Measurements from ENCODE around the gene GLP1R.

Gene GLP1R

DNA sequence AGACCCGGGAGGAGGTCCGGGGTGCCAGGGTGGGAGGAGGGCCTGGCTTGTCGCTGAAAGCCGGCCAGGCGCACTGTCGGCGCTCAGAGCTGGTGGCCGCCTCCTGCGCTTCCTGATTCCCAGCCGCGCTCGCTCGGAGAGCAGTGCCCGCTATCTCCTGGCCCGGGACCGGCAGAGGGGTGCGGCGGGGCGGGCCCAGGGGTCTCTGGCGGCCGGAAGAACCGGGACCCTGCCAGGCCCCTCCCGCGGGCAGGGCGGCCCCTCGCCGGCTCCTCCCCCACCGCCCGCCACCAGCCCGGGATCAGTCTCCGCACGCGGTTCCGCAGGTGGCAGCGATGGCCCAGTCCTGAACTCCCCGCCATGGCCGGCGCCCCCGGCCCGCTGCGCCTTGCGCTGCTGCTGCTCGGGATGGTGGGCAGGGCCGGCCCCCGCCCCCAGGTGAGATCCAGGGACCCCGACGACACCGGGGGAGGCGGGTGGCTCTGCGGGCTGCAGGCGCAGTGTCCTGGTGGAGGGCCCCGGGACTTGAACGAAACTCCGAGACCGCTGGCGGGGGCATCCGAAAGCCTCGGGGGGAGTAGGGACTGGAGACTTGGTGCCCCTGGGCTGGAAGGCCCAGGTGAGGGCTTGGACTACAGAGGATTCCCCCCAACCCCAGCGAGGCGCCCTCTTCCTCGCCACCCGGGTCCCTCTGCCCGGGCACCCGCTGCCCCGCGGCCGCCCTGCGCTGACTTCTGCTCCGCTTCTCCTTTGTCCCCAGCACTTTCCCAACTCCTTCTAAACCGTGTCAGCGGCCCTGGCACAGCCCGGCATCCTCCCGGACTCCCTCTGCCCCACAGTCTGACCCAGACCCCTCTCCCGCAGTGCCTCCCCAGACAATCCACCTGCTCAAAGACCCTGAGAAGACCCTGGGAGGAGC, at the start of gene GLP1R:
Gene GLP1R (plus strand): TSS at position 301 of the 919 bp plus-strand sequence. CDS start 60 bp downstream, at position 361.
- DNase-seq (ENCODE audit: low read depth in 2 of 2) = no peak

DNA sequence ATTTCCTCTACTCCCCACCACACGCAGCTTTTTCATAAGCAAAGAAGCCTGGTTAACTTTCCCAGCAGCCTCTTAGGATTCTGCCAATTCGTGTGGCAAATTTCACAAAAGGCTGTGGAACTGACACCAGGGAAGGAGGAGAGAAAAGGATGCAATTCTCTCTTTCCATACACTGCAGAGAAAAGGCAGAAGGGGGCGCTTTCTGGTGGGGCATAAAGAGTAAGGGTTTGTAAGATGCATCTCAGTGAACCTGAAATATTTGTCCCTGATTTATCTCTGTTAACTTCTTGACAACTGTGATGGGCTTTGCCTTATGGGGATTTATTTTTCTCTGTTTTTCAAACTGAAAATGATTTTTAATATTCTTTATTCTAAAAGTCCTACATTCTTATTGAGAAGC, 45.5 kb upstream of the GLP1R start:
- no peak for DNase-seq (ENCODE audit: low read depth in 2 of 2)

DNA sequence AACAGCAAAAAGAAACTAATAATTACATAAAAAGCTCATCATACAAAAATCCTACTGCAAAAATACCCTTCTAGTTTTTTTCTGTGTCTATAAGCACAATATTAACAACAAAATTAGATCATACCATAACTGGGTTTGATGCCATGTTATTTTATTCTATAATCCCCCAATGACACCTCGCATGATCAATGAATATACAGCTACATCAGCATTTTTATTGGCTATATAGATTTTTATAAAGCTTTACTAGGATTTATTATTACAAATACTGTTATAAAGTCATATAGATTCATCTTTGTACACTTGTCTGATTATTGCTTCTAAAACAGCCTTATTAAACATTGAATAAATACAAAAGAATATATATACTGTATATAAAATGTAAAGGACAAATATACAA, 45.1 kb upstream of the GLP1R start:
- no peak for DNase-seq (ENCODE audit: low read depth in 2 of 2)

DNA sequence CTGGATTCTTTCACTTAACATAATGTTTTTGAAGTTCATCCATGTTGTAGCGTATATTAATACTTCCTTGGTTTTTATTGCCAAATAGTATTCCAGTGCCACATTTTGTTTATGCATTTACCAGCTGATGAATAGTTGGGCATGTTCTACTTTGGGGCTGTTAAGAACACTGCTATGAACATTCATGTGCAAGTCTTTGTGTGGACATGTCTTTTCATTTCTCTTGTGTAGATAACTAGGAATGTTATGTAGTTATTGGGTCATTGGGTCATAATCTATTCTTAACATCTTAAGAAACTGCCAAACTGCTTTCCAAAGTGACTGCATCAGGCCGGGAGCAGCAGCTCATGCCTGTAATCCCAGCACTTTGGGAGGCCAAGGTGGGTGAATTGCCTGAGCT, 43.8 kb upstream of the GLP1R start:
- no peak for DNase-seq (ENCODE audit: low read depth in 2 of 2)

DNA sequence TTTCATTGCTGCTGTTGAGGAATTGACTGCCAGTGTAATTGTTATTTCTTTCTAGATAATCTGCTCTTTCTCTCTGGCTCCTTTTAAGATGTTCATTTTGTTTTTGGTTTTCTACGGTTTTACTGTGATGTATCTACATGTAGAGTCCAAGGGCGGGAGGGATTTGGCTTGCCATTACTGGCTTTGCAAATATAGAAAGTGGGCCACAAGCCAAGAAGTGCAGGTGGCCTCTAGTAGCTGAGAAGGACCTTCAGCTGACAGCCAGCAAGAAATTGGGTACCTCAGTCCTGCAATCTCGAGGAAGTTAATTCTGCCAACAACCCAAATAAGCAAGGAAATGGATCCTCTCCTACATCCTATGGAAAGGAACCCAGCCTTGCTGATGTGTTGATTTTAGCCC, 42.8 kb upstream of the GLP1R start:
- no peak for DNase-seq (ENCODE audit: low read depth in 2 of 2)

DNA sequence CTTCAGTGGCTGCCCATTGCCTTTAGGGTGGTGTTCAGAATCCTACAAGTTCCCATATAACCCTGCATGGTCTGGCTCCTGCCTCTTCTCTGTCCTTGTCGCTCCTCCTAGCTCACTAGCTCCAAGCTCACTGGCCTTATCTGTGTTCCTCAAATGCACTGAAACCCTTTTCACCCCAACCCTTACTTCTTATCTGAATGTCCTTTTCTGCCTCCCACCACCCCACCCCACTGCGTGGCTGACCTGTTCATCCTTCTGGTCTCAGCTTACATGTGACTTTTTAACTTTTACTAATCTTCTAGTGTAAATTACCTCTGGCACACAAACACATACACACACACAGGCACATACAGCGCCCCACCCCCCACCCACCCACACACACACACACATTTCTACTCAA, 41.0 kb upstream of the GLP1R start:
- DNase-seq (ENCODE audit: low read depth in 2 of 2) = no peak

DNA sequence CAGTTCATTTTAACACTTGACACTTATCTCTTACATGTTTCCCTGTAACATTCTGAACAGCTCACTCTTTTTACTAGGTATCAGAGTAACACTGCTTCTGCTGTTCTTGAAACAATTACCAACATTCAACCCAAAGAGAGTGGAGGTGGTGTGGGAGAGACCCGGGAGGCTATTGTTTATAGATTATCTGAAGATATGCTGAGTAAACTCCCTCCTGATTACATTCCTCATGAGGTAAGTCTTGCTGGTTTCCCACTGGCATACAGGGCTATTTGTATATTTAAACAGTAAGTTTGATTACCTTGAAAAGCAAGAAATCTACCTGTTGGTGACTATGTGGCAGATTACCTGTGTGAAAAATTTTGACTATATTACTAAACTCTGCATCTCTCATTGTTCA, 39.8 kb upstream of the GLP1R start:
- no peak for DNase-seq (ENCODE audit: low read depth in 2 of 2)

DNA sequence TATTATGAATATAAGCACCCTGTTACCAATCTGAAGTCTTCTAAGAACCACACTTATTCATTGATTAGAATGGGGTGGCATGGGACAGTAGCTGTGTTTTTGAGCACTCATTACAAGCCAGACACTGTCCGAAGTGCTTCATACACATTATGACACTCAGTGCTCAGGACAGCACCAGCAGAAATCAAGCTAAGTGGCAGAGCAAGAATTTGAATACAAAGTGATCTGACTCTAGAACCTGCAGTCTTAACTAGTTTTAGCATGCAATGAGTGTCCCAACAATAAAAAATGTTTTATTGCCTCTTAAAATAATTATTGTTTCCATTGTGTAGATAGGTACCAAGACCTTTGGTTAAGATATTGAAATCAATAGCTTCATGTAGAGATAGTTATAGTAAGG, 39.1 kb upstream of the GLP1R start:
- no peak for DNase-seq (ENCODE audit: low read depth in 2 of 2)

DNA sequence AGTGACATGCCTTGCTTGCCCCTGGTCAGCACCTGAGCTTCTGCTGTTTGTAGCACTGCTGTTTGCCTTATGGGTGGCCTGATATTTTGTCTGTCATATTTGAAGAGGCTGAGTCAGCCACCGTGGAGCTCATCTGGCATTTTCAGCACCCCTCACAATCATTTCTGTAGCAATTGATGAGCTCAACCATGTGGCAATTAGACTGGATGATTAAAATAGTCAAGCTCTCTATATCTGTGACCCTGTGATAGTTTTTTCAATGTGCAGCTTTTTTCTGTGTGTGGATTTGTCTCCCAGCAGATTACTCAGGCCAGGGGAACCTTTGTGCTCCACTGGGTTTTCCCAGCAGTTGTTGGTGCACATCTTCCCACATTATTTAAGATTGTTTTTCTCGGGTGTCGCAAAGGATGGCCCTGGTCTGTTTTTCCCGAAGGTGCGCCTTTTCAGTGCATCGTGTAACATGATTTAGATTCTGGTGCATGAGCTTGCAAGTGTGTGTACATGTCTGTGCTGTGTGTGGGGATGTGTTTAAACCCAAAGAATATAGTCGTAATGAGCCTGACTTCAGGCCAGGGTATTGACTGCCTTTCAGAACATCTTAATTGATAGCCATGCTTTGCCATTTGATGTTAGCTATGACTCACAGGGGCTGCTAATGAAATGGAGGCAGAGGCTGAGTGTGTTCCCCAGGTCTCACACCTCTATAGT, 31.6 kb upstream of the GLP1R start:
- no peak for DNase-seq (ENCODE audit: low read depth in 2 of 2)

DNA sequence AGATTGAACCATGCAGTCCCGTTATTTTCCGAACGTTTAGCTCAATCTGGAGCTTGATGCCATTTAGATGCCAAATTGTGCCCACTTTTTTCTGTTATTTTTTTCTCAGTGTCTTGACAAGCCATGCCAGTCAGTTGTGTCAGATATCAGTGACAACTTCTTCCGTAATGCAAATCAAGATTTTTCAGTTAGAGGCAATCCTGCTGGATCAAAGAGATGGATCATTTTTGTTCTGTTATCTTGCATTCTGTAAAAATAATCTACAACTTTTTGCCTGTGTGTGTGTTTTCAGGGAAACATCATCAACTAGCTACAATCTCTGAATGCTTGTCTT, 31.1 kb upstream of the GLP1R start:
- no peak for DNase-seq (ENCODE audit: low read depth in 2 of 2)

DNA sequence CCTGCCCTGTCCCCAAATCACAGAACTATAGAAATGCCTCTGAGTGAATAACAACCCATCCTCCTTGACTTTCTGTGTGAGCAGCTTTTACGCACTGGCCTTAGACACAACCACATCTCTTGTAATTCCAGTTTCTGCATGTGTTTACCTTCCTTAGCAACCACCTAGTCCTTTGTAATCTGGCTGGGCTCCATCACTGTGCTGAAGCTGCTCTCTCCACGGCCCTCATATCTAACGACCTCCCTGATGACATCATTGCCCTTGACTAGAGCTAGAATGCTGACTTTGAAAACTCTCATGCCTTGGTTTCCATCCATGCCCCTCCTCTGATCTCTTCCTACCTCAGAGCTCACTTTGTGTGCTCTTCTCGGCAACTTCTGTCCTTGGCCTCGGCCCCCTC, 30.5 kb upstream of the GLP1R start:
- DNase-seq (ENCODE audit: low read depth in 2 of 2) = no peak

DNA sequence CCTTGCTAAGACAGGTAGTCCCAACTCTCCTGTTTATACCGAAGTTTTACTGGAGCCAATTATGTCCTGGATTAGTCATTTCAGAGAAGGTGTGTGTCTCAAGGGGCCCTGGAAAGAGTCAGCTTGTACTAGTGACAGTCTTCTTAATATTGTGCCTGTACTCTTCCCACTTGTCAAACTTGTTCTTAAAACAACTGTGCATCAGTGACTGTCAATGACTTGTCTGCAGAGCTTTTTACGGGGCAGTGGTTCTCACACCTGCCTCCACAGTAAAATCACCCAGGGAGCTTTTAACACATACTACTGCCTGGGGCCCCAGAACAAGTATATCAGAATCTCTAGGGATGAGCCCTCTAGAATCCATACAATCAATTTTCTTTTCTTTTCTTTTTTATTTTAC, 28.4 kb upstream of the GLP1R start:
- DNase-seq (ENCODE audit: low read depth in 2 of 2) = no peak

DNA sequence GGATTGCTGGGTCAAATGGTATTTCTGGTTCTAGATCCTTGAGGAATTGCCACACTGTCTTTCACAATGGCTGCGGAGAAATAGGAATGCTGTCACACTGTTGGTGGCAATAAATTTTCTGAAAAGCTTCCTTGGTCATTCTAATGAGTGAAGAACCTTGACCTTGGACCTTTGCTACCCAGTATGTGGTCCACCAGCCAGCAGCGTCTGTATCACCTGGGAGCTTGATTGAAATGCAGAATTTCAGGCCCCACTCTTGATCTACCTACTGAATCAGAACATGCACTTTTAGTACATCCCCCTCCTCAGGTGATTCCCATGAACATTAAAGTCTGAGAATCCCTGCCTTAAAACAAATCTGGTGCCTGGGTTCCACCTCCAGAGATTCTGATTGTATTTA, 27.5 kb upstream of the GLP1R start:
- no peak for DNase-seq (ENCODE audit: low read depth in 2 of 2)

DNA sequence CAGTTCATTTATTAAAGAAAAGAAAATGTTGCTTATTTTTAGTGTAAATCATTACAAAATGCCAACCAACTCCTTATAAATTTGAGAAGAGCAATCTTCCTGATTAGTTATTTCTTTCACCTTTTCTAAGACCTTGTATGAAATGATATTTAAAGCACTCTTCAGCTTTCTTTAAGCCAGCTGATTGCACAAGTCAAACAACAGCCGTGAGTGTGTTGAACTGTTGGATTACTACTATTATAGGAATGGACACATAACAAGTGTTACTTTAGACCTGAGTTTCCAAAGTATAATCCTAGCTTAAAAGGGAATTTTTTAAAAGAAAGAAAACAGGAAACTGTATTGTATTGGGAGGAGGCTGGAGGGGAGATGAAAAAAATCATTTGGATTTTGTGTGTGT, 26.8 kb upstream of the GLP1R start:
- DNase-seq (ENCODE audit: low read depth in 2 of 2) = no peak

DNA sequence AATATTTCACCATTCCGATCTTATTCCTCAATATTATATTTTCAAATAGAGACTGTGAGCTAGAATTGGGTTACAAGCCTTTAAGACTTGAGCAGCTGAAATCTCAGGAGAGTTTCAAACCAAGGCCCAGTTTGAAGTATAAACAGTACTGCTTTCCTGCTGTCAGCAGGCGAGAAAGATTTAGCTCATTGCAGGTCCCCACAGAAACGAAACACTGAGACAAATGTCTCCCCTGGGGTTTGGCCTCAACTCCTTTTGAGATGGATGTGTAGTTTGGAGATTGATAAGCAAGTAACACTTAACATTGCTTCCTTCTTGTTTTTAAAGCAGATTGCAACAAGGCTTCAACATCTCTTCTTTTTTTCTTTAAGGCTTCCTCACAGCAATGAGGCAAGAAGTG, 22.4 kb upstream of the GLP1R start:
- no peak for DNase-seq (ENCODE audit: low read depth in 2 of 2)

DNA sequence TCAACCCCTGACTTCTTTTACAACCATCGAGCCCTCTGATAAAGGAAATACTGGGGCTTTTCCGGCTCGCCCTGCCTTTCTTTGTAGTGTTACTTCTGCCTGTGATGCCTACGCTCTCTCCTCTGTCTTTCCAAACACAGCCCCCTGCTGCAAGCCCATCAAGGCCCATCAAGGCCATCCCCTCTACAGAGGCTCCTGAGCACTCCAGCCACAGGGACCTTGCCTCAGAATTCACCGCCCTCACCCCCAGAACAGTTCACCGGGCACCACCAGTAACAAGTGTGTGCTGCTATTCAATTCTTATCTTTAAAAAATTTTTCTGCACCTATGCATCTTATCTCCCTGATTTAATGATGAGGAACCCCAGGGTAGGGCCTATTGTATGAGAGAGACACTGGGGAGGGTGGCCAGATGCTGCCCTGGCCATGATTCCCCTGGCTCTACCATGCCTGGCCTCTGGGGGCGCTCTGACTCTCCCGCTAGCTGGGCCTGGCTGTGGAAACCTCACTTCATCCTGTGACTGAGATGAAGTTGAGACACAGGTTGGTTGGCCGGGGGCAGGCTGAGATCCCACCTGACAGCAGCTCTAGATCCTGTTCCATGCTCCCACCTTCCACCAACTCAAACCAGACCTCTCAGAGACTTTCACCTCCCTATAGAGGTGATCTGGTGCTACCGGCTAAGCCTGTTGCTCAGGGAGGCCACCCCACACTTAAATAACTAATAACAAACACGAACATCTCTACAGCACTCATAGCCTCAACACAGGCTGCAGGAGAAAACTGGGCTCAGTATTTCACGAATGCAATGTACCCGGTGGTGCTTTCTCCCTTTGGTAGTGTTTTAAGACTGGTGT, 19.2 kb upstream of the GLP1R start:
- no peak for DNase-seq (ENCODE audit: low read depth in 2 of 2)

DNA sequence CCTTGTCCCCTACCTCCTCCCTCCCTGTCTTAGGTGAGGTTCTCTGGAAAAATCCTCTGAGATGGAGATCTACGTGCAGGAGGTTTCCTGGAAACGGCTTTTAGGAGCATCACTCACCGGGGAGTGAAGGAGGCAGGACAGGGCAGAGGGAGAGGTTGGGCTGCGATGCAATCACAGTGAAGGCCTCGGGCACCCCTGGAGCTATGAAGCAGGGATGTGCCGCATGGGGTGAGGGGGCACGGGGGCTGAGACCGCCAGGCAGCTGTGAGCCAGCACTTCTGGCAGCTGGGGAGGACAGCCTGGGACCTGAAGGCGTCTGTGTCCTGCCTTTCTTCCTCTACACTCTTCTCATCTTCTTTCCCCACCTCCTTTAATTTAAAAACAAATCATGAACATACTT, 12.9 kb upstream of the GLP1R start:
- no peak for DNase-seq (ENCODE audit: low read depth in 2 of 2)

DNA sequence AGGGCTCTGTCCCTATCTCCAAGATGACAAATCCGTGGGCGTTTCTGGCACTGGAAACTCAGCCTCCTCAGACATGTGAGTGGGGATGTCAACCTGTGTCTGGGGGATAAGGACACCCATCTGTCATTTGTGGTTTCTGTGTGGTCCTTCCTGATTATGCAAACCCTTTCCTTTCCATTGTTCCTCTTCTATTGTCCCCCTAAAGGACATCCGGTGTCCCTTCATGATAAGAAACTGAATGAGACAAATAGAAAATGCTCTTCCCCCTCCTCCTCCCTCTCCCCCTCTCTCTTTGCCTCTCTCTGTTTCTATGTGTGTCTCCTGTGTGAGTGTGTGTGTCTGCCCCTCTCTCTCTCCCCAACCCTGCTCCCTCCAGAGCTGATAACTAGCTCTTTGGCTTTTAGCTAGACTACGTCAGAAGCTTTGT, 11.5 kb upstream of the GLP1R start:
- DNase-seq (ENCODE audit: low read depth in 2 of 2) = no peak

DNA sequence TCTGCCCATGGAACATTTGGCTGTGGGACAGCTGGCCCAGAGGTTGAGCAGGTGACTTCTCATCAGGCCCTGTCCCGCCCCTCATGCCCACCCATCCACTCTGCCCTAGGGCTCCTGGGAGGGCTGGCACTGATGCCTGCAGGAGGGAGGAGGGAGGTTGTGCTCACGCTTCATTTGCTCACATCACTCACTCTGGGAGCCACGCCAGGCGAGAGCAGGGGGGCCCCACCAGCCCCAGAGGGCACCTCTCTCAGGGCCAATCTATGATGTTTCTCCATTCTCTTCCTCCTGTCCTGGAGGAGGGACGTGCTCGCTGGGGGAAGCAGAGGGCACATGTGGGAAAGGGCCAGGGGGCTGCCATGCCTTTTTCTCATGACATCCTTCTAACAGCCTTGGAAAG, 10.9 kb upstream of the GLP1R start:
- no peak for DNase-seq (ENCODE audit: low read depth in 2 of 2)

DNA sequence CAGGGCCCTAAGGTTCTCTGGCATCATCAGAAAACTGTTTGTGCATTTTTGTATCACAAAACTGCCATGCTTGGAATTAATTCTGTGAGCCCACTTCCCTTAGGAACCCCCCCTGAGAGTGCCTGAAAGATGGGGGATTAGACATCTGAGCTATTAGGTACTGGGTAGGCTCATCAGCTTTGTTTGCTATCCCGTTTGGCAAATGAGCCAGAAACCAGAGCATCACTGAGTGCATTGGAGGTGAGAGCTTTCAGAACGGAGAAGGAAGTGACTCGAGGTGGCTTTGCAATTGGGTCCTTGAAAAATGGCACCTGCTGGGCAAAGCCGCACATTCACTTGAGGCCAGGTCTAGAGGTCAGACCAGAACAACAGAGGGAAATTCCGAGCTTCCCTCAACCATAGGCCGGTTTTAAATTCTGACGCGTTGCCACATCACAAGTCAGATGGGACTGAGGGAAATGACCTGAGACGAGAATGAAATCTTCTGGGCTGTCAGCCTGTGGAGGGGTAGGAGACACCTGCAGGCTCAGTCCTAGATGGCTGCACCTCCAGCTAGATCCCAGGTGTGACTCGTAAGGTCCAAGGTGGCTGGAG, 8.4 kb upstream of the GLP1R start:
- no peak for DNase-seq (ENCODE audit: low read depth in 2 of 2)

DNA sequence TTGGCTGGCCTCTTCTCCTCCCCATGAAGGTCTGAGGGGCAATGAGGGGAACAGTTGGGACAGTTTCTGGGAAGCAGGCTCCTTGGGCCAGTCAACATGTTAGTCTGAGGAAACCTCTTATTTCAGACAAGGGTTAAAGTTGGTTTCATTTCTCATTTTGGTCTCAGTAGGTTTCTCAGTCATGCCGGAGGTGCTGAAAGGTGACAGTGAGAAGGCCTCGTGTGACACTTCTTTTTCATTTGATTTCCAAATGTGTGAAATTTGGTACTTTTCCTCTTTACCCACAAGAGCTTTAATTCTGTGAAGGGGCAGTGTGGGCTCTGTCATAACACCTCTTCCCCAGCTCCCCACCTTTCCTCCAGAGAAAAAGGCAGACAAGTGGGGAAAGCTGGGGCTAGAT, 7.5 kb upstream of the GLP1R start:
- DNase-seq (ENCODE audit: low read depth in 2 of 2) = no peak

DNA sequence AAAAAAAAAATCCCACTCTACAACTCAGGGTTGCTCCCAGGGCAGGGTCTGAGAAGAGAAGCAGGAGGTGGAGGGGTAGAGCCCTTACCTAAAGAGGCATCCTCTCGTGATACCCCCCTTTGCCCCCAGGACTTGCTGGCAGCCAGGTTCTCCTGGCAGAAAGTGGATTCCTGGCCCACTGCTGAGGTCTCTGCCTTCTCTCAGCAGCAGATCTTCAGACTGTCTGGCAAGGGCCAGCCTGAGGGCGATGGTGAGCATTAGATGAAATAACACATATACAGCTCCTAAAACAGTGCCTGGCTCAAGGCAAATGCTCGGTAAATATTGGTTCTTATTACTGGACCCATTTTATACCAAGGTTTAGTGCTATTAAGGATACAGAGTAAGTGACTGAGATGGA, 4.8 kb upstream of the GLP1R start:
- DNase-seq (ENCODE audit: low read depth in 2 of 2) = no peak

Data from stimulated activated CD8-positive, alpha-beta memory T cell treated with anti-CD3 and anti-CD28 coated beads, Interleukin-7, amount 100 ng/mL, for 4 hours (primary cell).